HG02970 (cell line): ENCODE results near the gene PNPLA7.

Source experiments
- ATAC-seq: cut with Tn5 transposase; IDR thresholded peaks from one replicate; pipeline ENCODE4 v1.9.1; 2021; ENCODE audit warnings: mild to moderate bottlenecking, moderate library complexity, moderate number of reproducible peaks; ENCODE audit not compliant: unreplicated experiment, low FRiP score

Gene PNPLA7

DNA sequence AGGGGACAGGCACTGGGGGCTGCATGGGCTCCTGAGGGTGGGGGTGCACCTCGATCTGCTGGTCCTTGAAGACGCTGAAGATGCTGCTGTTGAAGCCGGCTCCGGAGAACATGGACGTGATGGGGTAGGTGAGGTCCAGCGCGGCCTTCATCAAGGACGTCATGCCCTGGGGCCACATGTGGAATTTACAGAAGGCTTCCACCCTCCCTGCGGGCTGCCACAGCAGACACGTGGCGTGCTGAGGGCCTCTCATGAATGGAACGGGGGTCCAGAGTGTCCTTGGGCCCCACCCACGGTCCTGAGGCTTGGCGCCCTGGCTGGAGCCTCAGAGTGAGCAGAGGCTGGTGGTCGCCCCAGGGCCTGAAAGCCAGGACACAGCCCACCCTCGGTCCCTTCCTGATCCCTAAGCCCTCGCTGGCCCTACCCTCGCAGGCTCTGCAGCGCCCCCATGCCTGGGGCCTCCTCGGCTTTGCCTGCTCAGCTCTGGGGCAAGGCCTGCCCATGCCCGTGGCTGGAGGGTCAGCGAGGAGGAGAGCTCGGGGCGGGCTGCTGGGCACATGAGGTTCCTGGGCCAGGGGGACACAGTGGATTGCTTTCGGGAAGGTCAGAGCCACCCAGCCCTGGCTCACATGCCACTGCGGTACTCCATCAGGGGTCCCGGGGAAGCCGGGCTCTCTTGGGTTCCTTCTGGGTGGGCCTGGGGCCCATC, 85.8 kb downstream of the PNPLA7 start:
- ATAC-seq = no peak

DNA sequence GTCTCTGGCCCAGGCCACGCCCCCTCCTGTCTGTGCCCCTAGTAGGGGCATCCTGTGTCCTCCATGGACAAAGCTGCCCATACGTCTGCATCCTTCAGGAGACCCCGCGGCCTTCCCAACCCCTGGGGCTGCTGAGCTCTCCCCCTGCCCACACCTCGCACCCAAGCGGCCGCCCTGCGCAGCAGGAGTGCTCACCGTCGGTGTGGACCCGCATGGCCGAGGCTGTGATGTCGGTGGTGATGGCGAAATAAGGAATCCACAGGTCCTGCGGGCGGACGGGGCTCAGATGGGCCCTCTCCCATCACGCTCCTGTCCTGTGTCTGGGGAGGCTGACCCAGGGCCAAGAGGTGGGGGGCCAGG, 86.3 kb downstream of the PNPLA7 start:
- no peak for ATAC-seq

DNA sequence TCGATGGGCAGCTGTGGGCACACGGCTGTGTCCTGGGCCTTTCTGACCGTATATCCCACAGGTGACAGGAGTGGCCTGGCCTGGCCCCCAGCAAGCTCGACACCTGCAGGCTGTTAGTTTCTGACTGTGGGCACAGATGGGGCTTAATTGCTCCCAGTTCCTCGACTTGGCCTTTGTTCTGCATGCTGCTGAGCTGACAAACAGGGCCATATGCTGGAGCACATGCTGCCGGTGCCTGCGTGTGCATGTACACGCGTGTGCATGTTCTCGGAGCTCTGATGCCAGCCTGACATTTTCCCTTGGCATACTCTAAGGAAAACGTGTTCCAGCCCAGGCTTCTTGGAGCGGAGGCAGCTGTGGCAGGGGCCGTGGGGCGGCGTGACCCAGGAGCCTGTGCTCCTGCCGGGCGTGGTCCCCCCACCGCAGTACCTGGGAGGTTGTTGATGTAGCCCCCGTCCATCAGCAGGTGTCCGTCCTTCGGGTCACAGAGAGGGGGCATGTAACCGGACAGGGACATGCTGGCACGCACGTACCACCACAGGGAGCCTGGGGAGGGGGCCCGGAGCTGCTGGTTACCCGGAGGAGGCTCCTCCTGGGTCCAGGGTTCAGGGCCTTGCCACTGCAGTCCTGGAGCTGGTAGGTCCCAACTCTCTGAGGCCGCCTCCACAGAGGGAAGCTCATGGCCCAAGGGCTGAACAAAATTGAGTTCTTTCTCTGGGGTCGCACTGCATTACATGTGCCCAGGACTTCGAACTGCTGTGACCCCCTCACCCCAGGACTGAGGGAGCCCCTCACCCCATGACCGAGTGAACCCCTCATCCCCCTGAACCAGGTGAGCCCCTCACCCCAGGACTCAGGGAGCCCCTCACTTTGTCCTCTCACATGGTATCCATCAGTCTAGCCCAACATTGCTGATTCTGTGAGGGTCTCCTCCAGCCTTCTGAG, 86.9 kb downstream of the PNPLA7 start:
- no peak for ATAC-seq

DNA sequence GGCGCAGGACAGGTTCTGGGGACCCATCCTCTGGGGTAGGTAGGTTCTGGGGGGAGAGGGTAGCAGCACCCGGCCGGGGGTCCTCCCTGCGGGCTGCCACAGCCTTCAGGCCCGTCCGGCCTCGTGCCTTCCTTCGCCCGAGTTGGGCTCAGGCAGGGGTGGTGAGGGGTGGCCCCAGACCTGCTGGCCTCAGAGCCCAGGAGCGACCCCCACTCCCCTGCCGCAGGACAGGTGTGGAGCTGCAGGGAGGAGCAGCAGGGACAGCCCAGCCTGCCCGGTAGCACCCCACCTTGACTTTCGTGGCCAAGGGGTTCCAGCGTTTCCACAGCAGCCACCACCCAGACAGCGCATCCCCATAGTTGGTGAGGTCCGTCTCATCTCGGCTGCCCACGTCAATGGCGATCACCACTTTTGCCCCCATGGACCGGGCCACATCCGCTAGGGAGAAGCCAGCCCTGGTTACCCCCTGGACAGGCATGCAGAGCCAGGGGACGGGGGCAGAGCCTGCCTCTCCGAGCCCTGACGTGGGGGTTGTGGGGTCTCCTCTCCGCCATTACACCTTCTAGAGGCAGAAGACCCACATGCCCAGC, 87.7 kb downstream of the PNPLA7 start:
- no peak for ATAC-seq

DNA sequence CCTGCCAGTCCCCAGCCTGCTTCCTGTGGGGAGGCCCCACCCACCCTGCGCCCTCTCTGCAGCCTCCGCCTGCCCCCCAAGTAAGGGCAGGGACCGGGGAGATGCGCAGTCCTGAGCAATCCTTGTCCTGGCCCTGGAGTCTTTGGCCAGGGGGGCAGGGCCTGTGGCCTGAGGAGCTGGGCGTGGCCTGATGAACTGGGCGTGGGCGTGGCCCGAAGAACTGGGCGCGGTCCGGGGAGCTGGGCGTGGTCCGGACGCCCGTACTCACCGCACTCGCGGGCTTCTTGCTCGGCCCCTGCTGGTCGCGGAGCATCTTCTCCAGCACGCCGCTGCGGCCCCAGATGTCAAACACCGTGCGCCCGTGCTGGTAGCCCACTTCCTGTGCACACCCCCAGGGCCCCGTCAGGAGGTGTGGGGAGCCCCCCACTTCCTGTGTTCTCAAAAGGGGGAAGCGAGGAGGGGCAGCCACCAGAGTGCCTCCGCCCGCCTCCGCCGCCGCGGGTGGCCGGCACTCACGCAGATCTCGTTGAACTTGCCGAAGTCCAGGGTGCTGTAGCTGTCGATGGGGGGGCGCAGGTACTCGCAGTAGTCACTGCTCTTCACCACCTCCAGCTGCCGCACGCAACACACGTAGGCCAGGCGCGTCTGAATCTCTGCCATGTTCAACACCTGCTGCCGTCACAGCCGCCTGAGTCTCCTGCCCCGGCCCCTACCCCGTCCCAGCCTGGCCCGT, 88.4 kb downstream of the PNPLA7 start:
- no peak for ATAC-seq

DNA sequence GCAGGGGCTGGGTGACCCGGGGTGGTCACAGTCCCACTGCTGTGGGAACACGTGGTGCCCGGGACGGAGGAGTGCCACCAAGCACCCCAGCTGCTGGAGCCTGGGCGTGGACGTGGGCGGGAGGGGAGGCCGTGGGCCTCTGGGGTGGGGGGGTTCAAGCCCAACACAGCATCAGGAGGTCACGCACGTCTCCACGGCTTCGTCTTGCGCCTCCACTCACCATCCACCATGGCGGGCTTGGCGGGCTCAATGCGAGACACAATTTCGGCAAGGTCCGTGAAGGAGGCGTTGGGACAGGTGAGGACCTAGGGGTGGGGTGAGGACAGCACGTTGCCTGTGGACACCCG, 88.9 kb downstream of the PNPLA7 start:
- ATAC-seq = no peak

DNA sequence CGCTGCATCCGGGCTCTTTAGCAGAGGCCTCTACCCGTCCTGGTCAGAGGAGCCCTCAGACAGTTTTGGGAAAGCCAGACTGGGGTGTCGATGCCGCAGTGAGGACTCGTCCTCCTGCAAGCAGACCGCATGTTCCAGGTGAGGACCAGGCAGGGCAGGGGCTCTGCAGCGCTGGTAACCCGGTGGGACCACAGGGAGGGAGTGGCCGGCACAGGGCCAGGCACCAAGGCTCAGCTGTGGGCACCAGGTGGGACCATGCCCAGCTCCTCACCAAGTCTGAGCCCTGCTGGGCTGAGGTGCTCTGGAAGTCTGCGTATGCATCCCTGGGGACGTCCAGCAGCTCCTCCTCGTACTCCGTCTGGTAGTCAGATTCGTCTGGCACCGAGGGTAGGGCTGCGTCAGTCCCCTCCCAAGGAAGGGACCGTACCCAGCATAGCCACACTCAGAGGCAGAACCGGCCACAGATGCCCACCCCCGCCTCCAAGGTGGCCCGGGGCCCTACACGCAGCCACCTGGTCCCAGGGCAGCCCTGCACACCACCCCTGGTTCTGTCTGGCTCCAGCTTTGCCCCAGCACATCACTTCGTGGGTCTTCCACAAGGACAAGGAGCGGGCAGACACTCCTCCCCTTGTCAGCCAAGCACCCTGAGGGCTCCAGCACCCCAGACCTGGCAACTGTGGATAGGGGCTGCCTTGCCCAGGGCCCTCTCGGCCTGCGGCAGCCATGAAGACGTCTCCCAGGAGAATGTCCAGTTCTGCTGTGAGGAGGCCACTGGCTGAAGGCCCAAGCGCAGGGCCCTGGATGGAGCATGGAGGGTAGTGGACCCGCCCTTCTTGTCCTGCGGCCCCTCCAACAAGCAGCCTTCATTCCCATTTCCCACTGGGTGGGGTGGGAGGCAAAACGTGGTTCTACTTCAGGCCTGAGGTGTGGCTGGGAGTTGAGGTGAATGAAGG, 89.6 kb downstream of the PNPLA7 start:
- ATAC-seq = no peak

DNA sequence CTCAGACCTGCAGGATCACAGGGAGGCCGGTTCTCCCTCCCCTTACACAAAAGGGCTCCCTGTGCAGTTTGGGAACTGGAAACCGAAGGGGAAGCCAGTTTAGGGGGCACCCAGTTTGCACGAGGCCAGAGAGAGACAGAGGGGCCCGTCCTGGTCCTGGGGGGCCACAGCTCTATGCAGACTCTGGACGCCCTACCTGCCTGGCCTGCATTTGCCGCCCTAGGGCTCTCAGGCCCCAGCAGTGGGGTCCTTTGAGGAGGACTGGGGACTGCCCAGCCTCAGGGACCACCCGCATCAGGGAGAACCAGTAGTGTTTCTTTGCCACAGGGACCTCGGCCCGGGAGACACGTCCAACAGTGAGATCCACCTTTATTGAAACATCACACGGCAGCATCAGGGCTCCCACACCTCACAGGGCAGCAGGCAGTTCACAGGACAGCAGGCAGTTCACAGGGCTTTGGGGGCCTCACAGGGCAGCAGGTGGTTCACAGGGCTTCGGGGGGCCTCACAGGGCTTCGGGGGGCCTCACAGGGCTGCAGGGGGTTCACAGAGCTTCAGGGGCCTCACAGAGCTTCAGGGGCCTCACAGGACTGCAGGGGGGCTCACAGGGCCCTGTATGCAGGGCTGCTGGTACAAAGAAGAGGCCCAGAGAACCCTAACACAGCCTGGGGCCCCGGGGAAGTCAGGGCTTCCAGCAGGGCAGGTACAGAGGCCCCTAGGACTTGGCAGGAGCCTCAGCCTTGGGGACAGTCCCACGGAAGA, 90.4 kb downstream of the PNPLA7 start:
- no peak for ATAC-seq

DNA sequence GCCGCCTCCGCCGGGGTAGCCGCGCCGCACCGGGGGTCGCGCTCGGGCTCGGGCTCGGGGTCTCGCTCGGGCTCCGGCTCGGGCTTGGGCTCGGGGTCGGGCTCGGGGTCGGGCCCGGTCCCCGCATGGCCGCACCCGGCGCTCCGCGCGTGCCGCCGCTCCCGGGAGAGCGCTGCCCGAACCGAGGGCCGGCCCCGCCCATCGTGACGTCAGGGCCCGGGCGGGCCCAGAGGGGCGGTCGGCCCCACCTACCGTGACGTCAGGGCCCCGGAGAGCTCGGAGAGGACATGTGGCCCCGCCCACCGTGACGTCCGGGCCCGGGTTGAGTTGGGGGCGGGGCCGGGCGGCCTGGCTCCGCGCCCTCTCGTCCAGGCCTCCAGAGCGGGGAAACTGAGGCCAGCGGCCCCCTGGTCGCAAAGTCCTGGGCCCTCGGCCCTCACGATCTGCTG, 91.0 kb downstream of the PNPLA7 start, which contains the start of gene NSMF:
Gene NSMF (minus strand): TSS at position 183 of the 449 bp plus-strand sequence. CDS start 232 bp downstream, outside the sequence.
- ATAC-seq = peak; percentile 75

DNA sequence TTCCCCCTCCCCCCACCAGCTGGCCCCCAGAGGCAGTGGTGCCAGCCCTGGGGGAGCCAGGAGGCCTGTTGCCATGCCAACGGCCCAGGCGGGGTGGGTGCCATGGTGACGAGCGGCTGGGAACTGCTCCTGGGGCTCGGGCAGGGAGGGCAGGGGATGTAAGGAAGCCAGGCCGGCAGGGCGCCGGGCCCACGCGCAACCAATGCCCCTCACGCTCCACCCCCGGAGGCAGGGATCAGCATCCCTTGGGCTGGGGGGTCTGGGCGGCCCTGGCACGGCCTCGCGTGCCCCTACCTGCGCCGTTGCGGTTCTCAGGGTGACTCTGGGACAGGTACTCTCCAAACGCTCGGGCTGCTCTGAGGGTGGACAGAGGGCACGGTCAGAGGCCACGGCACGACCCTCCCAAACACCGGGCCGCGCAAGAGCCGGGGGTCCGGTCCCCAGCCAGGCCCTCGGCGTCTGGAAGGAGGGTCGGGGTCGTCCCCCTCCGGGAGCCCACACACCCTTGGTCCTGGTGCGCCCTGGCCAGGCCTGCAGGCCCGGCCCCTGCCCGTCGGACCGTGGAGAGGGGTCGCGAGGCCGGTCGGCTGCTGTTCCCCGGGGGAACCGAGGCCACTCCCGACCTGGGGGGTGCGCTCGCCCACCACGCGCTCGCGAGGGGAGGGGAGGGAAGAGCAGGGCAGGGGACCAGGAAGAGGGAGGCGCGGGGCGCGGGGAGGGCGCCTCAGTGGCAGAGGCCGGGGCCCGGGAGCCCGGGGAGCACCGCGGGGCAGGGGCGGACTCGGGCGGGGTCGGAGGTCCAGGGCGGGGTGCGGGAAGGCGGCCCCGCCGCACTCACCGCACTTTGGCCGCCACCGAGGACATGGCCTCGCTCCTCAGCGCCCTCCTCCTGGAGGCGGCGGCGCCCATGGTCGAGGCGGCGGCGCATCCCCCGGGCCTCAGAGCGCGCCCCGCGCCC, 91.7 kb downstream of the PNPLA7 start:
- peak; percentile 6 for ATAC-seq

DNA sequence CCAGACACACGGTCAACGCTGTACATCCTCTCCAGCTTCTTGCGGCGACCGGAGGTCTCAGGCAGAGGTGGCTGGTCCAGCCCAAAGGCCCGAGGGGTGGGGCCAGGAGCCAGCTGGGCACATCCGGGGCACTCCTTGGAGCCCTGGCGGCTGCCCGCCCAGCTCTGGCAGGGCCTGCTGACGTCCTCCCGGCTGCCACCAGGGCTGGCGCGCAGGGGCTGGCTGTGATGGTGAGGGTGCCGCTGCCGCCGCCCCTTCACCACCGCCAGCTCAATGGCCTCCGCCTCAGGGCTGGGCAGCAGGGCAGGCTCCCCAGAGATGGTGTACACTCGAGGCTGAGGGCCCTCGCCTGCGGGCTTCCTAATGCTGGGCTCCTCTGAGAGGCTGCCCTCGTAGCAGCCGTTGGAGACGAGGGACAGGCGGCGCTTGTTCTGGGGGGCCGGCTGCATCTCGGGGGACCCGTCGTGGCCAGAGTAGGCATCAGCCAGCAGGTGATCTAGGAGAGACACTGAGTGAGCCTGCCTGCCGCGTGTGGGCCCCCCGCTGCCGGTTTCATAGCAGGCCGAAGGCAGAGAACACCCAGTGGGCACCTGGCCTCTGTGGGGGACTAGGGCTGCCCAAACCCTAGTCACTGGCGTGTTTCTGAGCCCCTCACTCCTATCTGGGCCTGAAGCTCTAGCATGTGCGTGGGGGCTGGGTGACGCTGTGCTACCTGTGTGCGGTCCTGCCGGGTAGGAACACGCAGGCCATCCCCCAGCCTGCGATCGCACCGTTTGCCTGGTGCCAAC, 92.6 kb downstream of the PNPLA7 start:
- no peak for ATAC-seq

DNA sequence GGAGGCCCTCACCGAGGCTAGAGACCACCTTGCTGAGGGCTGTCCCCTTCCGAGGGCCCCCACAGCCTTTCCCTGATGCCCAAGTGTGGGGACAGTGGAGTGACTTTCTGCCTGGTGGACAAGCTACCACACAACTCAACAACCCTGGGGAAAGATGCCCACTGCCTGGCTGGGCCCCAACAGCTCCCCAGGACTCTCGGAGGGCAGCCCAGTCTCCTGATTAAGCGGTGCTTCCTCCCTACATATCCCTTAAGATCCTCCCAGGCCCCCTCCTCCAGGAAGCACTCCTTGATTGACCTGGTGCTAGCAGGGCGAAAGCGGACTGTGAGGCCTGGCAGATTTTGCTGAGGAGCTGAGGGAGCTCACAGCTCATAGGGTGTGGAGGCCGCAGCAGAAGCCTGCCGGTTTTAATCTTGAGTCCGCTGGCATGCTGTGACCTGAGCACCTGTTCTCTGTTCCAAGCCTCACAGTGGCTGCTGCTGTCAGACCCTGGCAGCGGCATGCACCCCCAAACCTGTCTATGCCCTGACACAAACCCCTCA, 93.3 kb downstream of the PNPLA7 start:
- no peak for ATAC-seq

DNA sequence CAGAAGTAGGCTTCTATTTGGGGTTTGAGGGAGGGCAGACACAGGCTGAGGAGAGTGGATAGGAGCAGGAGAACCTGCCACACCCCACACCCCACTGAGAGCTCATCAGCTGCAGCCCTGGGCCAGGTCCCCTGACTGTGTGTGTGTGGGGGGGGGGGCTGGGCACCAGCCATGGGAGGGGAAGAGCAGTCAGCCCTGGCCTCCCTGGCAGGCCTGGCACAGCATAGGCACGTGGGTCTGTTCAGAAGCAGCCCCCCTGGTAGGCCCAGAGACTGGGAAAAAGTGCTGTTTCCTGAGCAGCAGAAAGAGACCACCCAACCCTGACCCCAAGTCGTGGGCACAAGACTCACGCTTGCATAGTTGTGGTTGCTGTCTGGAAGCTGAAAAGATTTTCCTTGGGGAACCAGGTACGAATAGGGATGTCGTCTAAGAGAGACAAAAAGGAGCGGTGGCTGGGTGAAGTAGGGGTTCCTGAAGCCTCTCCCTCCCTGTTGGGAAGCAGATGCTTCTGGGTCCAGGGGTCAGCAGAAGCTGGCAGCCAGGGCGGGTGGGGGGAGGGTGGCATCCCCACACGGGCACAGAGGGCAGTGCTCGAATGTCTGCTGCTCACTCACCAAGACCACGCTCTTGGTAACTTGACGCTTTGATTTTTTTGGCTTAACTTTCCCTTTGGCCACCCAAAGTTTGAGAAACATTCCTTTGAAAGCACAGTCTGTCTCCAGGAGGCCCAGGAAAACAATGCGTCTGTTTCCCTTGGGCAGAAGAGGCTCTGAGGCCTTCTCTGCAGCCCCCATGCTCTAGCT, 93.9 kb downstream of the PNPLA7 start:
- no peak for ATAC-seq

DNA sequence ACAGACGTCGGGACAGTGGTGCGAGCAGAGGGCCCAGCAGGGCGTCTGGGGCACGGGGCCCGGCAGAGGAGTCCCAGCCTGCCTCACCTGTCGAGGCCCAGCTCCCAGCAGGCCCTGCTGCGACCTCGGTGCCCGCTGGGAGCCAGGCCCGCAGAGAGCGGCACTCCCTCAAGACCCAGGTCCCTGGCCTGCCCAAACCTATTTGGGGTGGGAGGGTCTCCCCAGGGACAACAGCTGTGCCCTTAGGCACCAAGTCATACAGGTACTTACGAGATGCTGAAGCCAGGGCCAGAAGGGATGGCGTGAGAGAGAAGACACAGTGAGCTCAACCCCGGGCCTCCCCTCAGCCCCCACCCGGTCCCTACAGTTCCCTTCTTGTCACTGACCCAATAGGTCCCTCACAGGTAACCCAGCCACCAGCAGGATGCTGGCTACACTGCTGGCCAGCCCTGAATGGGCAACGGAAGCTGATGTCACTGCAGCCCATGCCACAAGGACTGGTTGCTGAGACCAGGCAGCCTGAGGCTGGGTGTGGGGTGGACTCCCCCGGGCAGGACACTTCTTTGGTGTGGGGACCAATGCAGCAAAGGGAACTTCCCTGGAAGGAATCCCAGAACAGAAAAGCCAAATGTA, 94.7 kb downstream of the PNPLA7 start:
- no peak for ATAC-seq

DNA sequence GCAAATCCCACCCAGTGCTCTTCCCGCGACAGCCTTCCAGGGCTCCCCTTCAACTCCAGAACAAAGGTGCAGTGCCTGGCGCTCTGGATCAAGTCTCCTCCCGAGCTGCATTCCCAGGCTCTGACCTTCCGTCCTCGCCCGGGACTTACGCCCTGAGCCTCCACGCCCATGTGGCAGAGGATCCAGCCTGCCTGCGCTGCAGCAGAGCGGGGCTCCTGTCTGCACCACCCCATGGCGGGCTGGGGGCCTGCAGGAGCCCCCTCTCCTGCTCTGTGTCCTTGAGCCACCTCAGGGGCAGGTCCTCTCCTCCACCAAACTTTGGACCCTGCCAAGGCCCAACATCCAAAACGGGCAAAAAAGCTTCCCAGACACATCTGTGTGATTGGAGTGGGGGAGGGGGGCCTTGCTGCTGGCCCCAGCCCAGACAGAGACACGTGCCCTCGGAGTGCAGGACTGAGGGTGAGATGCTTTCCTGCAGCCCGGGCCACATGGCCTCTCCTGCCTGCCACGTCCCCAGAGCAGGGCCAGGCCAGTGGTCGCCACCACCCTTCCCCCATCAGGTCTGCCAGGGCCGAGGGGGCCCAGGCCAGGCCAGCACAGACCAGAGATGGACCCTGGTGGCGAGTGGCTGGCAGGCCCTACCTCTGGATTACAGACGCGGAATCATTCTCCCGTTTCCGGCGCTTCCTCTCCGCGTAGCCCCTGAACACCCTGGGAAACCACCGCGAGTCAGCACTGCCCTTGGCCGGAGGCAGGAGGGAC, 95.4 kb downstream of the PNPLA7 start:
- no peak for ATAC-seq
